ENCODE data around the gene TRA2B. TPM values are rescaled to one million over a fixed set of nuclear protein-coding genes. Genes with fewer than 3 reads are reported as not detected.

The TRA2B gene
- total RNA-seq, 4 donors from 2014 or later, result 117 to 217 (median 144) TPM

Other genes with a start within 250 kb of the TRA2B start
- 100 to 1,000 TPM in 2 of 4 donors, 10 to 100 TPM in 2; 61.9 to 116 (median 99.8) TPM for gene IGF2BP2, start 113.0 kb downstream of the TRA2B start, total RNA-seq
- gene ETV5, start 171.1 kb upstream of the TRA2B start, total RNA-seq, result 1 to 10 TPM; 4.1 to 5.3 (median 4.8) TPM

Measured in Peyer's patch (tissue), 4 donors.